Prostate gland (tissue), 2 donors: ENCODE data around the gene WWOX. TPM values are rescaled to one million over a fixed set of nuclear protein-coding genes. Genes with fewer than 3 reads are reported as not detected.
"Not testable (repeated sequence)": the region's sequence is repeated elsewhere in the genome, so short reads cannot be mapped to it uniquely, and the experiment has no call there.

Source experiments
- DNase-seq: peaks from one replicate; pipeline ENCODE4 v3.0.0-alpha.2; 2019; ENCODE audit warnings: low spot score
- H3K27ac ChIP-seq, 2 donors: fragments of 200-600 bp; sonication (generic); 2 replicates each; pipeline ENCODE4 v1.5.1; 2017 to 2019
- H3K27me3 ChIP-seq: fragments of 200-600 bp; sonication (generic); replicated peaks from 2 replicates; pipeline ENCODE4 v1.5.1; 2019; ENCODE audit not compliant: insufficient read depth
- H3K36me3 ChIP-seq, 2 donors: fragments of 200-600 bp; sonication (generic); 1 replicate in 1 of 2; 2 replicates in 1 of 2; pipeline versions ENCODE4 v1.5.1 to v1.8.1; 2017 to 2019
- H3K4me1 ChIP-seq: fragments of 200-600 bp; sonication (generic); replicated peaks from 2 replicates; pipeline ENCODE4 v1.5.1; 2019
- H3K4me3 ChIP-seq, 2 donors: fragments of 200-600 bp; sonication (generic); 2 replicates each; pipeline ENCODE4 v1.5.1; 2017 to 2019
- H3K9me3 ChIP-seq: fragments of 200-600 bp; sonication (generic); 2 replicates; pipeline ENCODE4 v1.5.1; 2017
- POLR2A ChIP-seq: fragments of 450-650 bp; IDR thresholded peaks from one replicate; pipeline ENCODE4 v1.6.1; 2016; ENCODE audit warnings: antibody characterized with exemption, mild to moderate bottlenecking
- POLR2AphosphoS5 ChIP-seq: sonication (generic); formaldehyde crosslinking; IDR thresholded peaks from one replicate; pipeline ENCODE4 v1.6.1; 2017; ENCODE audit warnings: antibody characterized with exemption
- WGBS: methylation state at CpG from one replicate; pipeline ENCODE4 v1.1.5; 2018; 5-methylcytosine and 5-hydroxymethylcytosine counted together
- intact Hi-C: fragments of 100-400 bp; cut with DNase I; formaldehyde crosslinking; loops from one replicate; pipeline ENCODE4 v1.14.2; 2022
- total RNA-seq, 2 donors: library from RNA; depleted of rRNA; stranded (reverse); fragments of >200 nt; gene quantifications; one replicate each; pipeline ENCODE4 v1.1.0, GENCODE V29; 2016
- TF ChIP-seq, protein P1 (sequence below), 4 experiments: fragments of 200-600 bp in 2 of 4; fragments of 450-650 bp in 2 of 4; sonication (generic) in 2 of 4; IDR thresholded peaks; 1 replicate in 3 of 4; 2 replicates in 1 of 4; pipeline ENCODE4 v1.5.1; 2016 to 2019; ENCODE audit warnings: antibody characterized with exemption in 4 of 4, mild to moderate bottlenecking in 2 of 4, moderate library complexity in 2 of 4

The WWOX gene
- total RNA-seq, 2 donors from 2014 or later: 93.2 to 99.4 TPM

DNA sequence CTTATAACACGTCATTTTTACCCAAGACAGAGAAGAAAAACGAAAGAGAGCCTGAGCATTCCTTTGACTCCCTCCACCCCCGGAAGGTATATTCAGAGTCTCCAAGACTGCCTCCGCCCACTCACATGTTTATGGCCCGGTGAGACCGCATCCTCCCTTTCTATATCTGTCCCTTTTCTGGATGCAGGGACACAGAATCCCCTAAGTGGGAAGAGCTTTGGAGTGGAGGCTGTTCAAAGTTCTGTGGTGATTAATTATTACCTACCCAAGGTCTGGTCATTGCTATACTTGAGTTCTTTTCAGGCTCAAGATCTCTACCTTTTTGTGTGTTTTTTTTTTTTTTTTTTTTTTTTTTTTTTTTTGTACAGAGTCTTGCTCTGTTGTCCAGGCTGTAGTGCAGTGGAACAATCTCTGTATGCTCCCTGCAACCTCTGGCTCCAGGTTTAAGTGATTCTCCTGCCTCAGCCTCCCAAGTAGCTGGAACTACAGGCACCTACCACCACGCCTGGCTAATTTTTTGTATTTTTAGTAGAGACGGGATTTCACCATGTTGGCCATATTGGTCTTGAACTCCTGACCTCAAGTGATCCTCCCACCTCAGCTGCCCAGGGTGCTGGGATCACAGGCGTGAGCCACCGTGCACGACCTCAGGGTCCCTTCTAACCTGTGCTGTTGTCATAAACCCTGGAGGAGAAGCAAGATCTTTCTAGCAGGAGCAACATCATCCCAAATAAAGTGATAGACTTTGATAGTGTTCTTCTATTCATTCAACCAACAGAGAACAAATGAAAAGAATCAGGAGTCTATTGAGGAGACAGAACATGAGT is 407.1 kb downstream of the WWOX start:
- no peaks in the 10 kb centered on the region for H3K9me3 ChIP-seq
- TF ChIP-seq, protein P1, sequence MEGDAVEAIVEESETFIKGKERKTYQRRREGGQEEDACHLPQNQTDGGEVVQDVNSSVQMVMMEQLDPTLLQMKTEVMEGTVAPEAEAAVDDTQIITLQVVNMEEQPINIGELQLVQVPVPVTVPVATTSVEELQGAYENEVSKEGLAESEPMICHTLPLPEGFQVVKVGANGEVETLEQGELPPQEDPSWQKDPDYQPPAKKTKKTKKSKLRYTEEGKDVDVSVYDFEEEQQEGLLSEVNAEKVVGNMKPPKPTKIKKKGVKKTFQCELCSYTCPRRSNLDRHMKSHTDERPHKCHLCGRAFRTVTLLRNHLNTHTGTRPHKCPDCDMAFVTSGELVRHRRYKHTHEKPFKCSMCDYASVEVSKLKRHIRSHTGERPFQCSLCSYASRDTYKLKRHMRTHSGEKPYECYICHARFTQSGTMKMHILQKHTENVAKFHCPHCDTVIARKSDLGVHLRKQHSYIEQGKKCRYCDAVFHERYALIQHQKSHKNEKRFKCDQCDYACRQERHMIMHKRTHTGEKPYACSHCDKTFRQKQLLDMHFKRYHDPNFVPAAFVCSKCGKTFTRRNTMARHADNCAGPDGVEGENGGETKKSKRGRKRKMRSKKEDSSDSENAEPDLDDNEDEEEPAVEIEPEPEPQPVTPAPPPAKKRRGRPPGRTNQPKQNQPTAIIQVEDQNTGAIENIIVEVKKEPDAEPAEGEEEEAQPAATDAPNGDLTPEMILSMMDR (IDR thresholded peaks at IDR 0.05): no peak
- H3K4me1 ChIP-seq: peaks cover 10% of the 10 kb centered on the region
- no peaks in the 10 kb centered on the region for H3K27me3 ChIP-seq
- 77% methylated on average over 11 of the region's 11 CpGs for WGBS
- H3K27ac ChIP-seq: no peak overlapping the region
- intact Hi-C loops: loop anchor here (10.0 kb wide), 3 partner anchors 382 to 1958 kb away; no protein-coding TSS in a partner anchor
- H3K4me3 ChIP-seq: no peak overlapping the region
- H3K36me3 ChIP-seq: no peaks in the 10 kb centered on the region
- DNase-seq: no peak

DNA sequence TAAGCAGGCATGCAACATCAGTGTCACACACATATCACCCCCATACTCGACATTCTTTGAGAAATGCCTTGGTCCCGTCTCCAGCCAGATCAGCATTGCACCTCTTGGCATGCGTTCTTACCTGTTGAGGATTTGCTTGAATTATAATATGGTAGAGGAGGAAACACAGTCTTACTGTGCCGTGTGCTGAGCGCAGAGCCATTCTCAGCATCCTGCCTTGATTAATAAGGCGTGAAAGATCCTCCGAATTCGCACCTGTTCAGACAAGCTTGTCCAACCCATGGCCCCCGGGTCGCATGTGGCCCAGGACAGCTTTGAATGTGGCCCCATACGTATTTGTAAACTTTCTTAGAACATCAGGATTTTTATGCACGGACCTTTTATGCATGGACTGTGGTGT is 408.1 kb downstream of the WWOX start:
- intact Hi-C loops: loop anchor here (10.0 kb wide), 3 partner anchors 383 to 1957 kb away; no protein-coding TSS in a partner anchor

GRCh38 chr16:78509965-78510364 is 410.5 kb downstream of the WWOX start:
- Histone ChIP-seq H3K4me1 (peaks cover 6% of the 10 kb centered on the region), H3K36me3 (no peaks in the 10 kb centered on the region), H3K27me3 (no peaks in the 10 kb centered on the region), H3K9me3 (no peaks in the 10 kb centered on the region), H3K4me3 (no peak overlapping the region), H3K27ac (no peak overlapping the region)
- no peak for DNase-seq
- WGBS: 98% methylated on average over 7 of the region's 7 CpGs
- intact Hi-C loops: loop anchor here (10.0 kb wide), 3 partner anchors 385 to 1955 kb away; no protein-coding TSS in a partner anchor
- TF ChIP-seq, protein P1 (IDR thresholded peaks at IDR 0.05): no peak
- TF ChIP-seq POLR2AphosphoS5: no peak
- TF ChIP-seq POLR2A: no peak

More for the DNA sequence above, 408.1 kb downstream of the WWOX start:
- Histone ChIP-seq H3K27me3 (no peaks in the 10 kb centered on the region), H3K9me3 (no peaks in the 10 kb centered on the region), H3K4me3 (no peak overlapping the region), H3K36me3 (no peaks in the 10 kb centered on the region), H3K4me1 (peaks cover 10% of the 10 kb centered on the region), H3K27ac (no peak overlapping the region)
- DNase-seq: no peak
- WGBS: 93% methylated on average over 12 of the region's 12 CpGs
- TF ChIP-seq POLR2A (no peak), POLR2AphosphoS5 (no peak)
- TF ChIP-seq, protein P1 (IDR thresholded peaks at IDR 0.05): no peak

GRCh38 chr16:78510496-78510895 is 411.0 kb downstream of the WWOX start:
- TF ChIP-seq POLR2AphosphoS5: no peak
- no peak for TF ChIP-seq POLR2A
- TF ChIP-seq, protein P1 (IDR thresholded peaks at IDR 0.05): no peak
- Histone ChIP-seq H3K4me1 (peaks cover 1% of the 10 kb centered on the region), H3K4me3 (no peak overlapping the region), H3K36me3 (no peaks in the 10 kb centered on the region), H3K9me3 (no peaks in the 10 kb centered on the region), H3K27me3 (no peaks in the 10 kb centered on the region), H3K27ac (no peak overlapping the region)
- DNase-seq: no peak
- intact Hi-C loops: no loop called here
- WGBS: 97% methylated on average over 4 of the region's 4 CpGs

GRCh38 chr16:78513838-78514237 is 414.4 kb downstream of the WWOX start:
- no peaks in the 10 kb centered on the region for H3K4me1 ChIP-seq
- no peaks in the 10 kb centered on the region for H3K36me3 ChIP-seq
- H3K4me3 ChIP-seq: no peak overlapping the region
- intact Hi-C loops: no loop called here
- no peak for DNase-seq
- H3K27me3 ChIP-seq: no peaks in the 10 kb centered on the region
- 83% methylated on average over 3 of the region's 3 CpGs for WGBS
- no peak overlapping the region for H3K27ac ChIP-seq
- TF ChIP-seq POLR2A (no peak), POLR2AphosphoS5 (no peak)
- TF ChIP-seq, protein P1 (IDR thresholded peaks at IDR 0.05): no peak
- H3K9me3 ChIP-seq: no peaks in the 10 kb centered on the region

DNA sequence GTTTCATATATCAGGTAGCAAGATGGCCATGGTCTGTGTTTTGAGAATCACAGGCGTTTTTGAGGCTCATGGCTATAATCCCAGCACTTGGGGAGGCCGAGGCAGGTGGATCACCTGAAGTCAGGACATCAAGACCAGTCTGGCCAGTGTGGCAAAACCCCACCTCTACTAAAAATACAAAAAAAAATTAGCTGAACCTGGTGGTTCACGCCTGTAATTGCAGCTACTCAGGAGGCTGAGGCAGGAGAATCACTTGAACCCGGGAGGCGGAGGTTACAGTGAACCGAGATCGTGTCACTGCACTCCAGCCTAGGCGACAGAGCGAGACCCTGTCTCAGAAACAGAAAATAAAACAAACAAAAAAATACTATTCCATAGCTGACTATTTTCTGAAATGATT is 415.4 kb downstream of the WWOX start:
- H3K27me3 ChIP-seq, H3K4me1 ChIP-seq, DNase-seq, H3K9me3 ChIP-seq, intact Hi-C loops, H3K27ac ChIP-seq, H3K4me3 ChIP-seq, H3K36me3 ChIP-seq: not testable (repeated sequence)
- WGBS: 97% methylated on average over 9 of the region's 9 CpGs
